ENCODE results near the gene FIBCD1. TPM values are rescaled to one million over a fixed set of nuclear protein-coding genes. Genes with fewer than 3 reads are reported as not detected.

Gene FIBCD1
- total RNA-seq, 1 donor: not detected

- DNase-seq (ENCODE audit: low read depth in 2 of 3, low spot score in 2 of 3): no peak
Observed at GRCh38 chr9:130884542-130885483, 54.2 kb downstream of the FIBCD1 start.

- no peak for DNase-seq (ENCODE audit: low read depth in 2 of 3, low spot score in 2 of 3)
Observed at GRCh38 chr9:130884111-130884531, 54.9 kb downstream of the FIBCD1 start.

GRCh38 chr9:130883479-130883878 lies 55.6 kb downstream of the FIBCD1 start:
- DNase-seq (ENCODE audit: low read depth in 2 of 3, low spot score in 2 of 3): no peak

- DNase-seq (ENCODE audit: low read depth in 2 of 3, low spot score in 2 of 3): no peak
Observed at GRCh38 chr9:130882696-130883225, 56.3 kb downstream of the FIBCD1 start.

- DNase-seq (ENCODE audit: low read depth in 2 of 3, low spot score in 2 of 3): no peak
Observed at GRCh38 chr9:130881516-130881915, 57.5 kb downstream of the FIBCD1 start.

GRCh38 chr9:130880599-130881220 lies 58.3 kb downstream of the FIBCD1 start:
- DNase-seq (ENCODE audit: low read depth in 2 of 3, low spot score in 2 of 3): no peak

- no peak for DNase-seq (ENCODE audit: low read depth in 2 of 3, low spot score in 2 of 3)
Observed at GRCh38 chr9:130879863-130880411, 59.1 kb downstream of the FIBCD1 start.

GRCh38 chr9:130878295-130878694 lies 60.8 kb downstream of the FIBCD1 start:
- DNase-seq (ENCODE audit: low read depth in 2 of 3, low spot score in 2 of 3): no peak

GRCh38 chr9:130877300-130877699 lies 61.7 kb downstream of the FIBCD1 start:
- DNase-seq (ENCODE audit: low read depth in 2 of 3, low spot score in 2 of 3): no peak

- no peak for DNase-seq (ENCODE audit: low read depth in 2 of 3, low spot score in 2 of 3)
Observed at GRCh38 chr9:130874783-130875182, 64.3 kb downstream of the FIBCD1 start.

GRCh38 chr9:130873966-130874365 lies 65.1 kb downstream of the FIBCD1 start:
- no peak for DNase-seq (ENCODE audit: low read depth in 2 of 3, low spot score in 2 of 3)

GRCh38 chr9:130872912-130873503 lies 66.0 kb downstream of the FIBCD1 start:
- no peak for DNase-seq (ENCODE audit: low read depth in 2 of 3, low spot score in 2 of 3)

GRCh38 chr9:130872508-130872907 lies 66.5 kb downstream of the FIBCD1 start:
- no peak for DNase-seq (ENCODE audit: low read depth in 2 of 3, low spot score in 2 of 3)

- DNase-seq (ENCODE audit: low read depth in 2 of 3, low spot score in 2 of 3): no peak
Observed at GRCh38 chr9:130872093-130872492, 67.0 kb downstream of the FIBCD1 start.

- no peak for DNase-seq (ENCODE audit: low read depth in 2 of 3, low spot score in 2 of 3)
Observed at GRCh38 chr9:130871395-130872062, 67.5 kb downstream of the FIBCD1 start.

GRCh38 chr9:130870491-130871381 lies 68.3 kb downstream of the FIBCD1 start:
- no peak for DNase-seq (ENCODE audit: low read depth in 2 of 3, low spot score in 2 of 3)

GRCh38 chr9:130869250-130869649 lies 69.8 kb downstream of the FIBCD1 start:
- no peak for DNase-seq (ENCODE audit: low read depth in 2 of 3, low spot score in 2 of 3)

GRCh38 chr9:130868230-130868629 lies 70.8 kb downstream of the FIBCD1 start:
- DNase-seq (ENCODE audit: low read depth in 2 of 3, low spot score in 2 of 3): no peak

GRCh38 chr9:130867556-130867955 lies 71.5 kb downstream of the FIBCD1 start:
- no peak for DNase-seq (ENCODE audit: low read depth in 2 of 3, low spot score in 2 of 3)
